Umbilical cord (tissue), 2 donors: Measurements from ENCODE around the gene CALD1. TPM values are rescaled to one million over a fixed set of nuclear protein-coding genes. Genes with fewer than 3 reads are reported as not detected.

ENCODE experiments used
- DNase-seq: peaks from one replicate; pipeline ENCODE4 v3.0.0-alpha.2; 2015; ENCODE audit warnings: low spot score
- total RNA-seq: library from RNA; depleted of rRNA; stranded (reverse); fragments of >200 nt; gene quantifications from one replicate; pipeline ENCODE4 v1.2.3, GENCODE V29; 2014; ENCODE audit warnings: low replicate concordance; ENCODE audit not compliant: insufficient read depth

The CALD1 gene
- total RNA-seq, 1 donor from 2014 or later, result 1,052 TPM

- no peak for DNase-seq
Observed at GRCh38 chr7:134787064-134787463, 7.6 kb downstream of the CALD1 start.

- DNase-seq, result no peak
Observed at GRCh38 chr7:134787720-134788119, 8.3 kb downstream of the CALD1 start.

GRCh38 chr7:134788191-134788590 is 8.8 kb downstream of the CALD1 start:
- no peak for DNase-seq

DNA sequence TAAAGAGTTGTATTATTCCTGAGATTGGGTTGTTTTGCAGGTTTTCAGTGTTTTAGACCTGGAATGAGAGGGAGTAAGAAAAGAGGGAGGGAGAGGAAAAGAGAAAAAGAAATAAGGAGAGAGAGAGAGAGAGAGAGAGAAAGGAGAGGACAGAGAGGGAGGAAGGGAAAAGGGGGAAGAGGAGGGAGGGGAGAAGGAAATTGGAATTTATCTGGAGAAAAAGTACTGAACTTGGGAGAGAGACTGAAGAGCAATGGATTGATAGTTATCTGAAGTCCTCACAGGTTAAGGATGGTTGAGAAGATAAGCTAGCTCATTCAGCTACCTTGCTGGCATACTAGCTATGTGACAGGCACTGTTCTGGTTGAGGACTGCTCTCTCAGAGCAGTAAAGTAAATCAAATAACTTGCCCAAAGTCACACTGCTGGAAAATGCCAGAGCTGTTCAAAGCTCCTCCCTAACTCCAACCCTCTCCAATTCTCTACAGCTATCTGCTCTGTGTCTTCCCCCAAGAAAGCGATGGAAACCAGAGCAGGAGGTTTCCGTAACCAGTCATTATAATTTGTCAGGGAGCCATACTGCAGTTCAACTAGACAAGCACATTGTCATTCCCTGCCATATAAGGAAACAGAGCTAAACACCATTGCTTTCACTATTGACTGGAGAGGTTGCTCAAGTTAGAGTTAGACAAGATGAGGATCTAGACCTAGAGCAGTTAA is 10.7 kb downstream of the CALD1 start:
- peak; percentile 96 for DNase-seq

DNA sequence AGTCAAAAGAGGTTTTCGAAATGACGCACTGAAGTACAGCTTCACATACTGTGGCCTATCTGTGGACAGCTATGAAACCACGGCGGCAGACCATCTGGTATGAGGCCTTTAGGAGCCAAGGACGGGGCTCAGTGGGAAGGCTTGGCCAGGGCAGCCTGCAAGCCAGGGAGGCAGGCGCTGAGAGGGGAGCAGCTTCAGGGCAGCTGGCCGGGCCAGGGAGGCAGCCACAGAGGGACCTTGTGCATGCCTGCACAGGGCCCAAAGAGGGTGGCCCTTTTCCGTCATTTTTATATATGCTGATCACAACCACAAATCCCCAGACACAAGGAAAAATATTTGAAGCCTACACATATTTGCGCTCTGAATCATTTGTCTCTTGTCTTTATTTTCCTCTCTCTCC is 13.5 kb downstream of the CALD1 start:
- peak; percentile 42 for DNase-seq

GRCh38 chr7:134795231-134795630 is 15.8 kb downstream of the CALD1 start:
- DNase-seq, result no peak

- no peak for DNase-seq
Observed at GRCh38 chr7:134798155-134798554, 18.7 kb downstream of the CALD1 start.

DNA sequence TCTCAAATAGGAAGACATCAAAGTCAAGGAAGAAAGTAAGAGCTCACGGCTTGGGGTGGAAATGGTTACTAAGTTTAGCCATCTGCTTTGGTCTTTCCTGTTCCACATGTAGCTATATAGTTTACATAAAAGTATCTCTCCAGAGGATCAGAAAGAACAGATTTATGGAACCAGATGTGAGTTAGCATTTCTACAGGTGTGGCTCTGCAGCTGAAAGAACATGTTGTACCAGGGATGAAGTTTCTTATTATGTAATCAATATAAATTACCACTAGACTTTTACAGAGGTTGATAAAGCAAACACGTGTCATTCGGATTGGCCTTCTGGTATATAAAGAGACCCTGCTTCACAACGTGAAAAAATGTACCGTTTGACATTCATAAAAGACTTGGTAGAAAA is 19.9 kb downstream of the CALD1 start:
- peak; percentile 31 for DNase-seq

DNA sequence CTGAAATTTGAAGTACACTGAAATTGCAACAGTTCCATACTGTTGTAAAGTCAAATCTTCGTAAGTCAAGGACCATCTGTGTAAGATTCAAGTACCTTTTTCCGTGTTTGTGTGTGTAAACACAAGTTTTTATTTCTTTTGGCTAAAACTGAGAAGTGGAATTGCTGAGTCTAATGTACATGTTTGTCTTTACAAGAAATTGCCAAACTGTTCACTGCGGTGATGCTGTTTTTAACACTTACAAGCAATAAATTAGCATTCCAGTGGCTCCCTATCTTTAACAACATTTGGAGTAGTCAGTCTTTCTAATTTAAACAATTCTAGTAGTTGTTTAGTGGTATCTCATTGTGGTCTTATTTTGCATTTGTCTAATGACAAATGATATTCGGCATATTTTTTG is 23.3 kb downstream of the CALD1 start:
- no peak for DNase-seq

GRCh38 chr7:134804351-134804750 is 24.9 kb downstream of the CALD1 start:
- no peak for DNase-seq

DNA sequence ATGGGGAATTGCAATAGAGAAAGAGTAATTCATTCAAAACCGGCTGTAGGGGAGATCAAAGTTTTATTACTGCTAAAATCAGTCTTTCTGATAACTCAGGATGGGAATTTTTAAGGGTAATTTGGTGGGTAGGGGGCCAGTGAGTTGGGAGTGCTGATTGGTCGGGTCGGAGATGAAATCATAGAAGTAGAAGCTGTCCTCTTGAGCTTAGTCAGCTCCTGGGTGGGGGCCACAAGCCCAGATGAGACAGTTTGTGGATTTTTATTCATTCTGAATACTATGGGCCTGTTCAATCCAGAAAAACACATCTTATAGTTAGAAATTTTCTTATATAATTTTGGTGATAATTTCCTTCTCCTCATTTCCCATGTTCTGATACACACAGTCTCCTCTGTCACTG is 25.4 kb downstream of the CALD1 start:
- DNase-seq, result no peak

DNA sequence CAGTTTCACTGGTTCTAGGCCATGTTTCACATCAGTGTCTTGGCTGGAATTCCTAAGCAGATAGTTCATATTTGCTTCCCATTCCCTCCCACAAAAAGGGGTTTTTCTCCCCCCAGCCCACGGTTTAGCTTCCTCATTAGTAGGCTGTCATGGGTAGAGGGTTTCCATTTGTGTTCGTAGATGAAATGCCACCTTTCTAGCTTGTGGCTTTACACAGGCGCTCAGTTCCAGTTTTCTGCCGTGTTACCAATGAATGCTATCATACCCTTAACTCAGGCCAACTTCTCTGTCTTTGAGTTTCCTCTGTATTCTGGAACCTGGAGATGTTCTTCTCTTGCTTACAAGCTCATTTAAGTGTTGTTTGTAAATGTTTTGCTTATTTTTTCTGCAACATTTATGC is 26.8 kb downstream of the CALD1 start:
- DNase-seq, result no peak

GRCh38 chr7:134809616-134810015 is 30.2 kb downstream of the CALD1 start:
- no peak for DNase-seq

- DNase-seq, result peak; percentile 68
Observed at GRCh38 chr7:134811765-134812164, 32.3 kb downstream of the CALD1 start.

GRCh38 chr7:134813663-134814396 is 34.4 kb downstream of the CALD1 start:
- DNase-seq, result no peak

DNA sequence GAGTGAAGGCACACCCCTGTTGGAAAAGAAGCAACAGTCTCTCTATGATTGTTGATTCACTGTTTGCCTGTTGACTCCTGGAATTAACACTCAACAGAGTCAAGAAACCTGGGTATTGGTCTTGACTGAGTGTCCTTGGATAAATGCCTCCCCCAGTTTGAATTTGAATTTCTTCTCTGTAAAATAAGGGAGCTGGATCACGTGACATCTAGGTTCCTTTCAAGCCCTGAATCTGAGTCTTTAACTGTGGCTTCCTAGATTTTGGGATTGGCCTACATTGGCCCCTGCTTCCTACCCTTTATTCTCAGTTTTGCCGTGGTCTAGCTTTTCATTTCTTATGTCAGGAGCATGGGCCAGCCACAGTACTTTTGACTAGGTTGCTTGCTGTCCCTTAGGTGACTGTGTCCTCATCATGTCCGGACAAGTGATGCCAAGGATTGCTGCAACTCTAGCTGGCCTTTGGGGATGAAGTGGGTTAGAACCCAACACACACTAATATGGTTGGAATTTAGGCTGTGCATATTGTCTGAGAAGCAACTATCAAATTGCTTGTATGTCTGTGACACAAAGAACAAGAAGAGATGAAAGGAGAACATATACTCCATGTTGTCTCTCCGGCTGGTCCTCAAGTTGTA is 35.4 kb downstream of the CALD1 start:
- DNase-seq, result no peak

DNA sequence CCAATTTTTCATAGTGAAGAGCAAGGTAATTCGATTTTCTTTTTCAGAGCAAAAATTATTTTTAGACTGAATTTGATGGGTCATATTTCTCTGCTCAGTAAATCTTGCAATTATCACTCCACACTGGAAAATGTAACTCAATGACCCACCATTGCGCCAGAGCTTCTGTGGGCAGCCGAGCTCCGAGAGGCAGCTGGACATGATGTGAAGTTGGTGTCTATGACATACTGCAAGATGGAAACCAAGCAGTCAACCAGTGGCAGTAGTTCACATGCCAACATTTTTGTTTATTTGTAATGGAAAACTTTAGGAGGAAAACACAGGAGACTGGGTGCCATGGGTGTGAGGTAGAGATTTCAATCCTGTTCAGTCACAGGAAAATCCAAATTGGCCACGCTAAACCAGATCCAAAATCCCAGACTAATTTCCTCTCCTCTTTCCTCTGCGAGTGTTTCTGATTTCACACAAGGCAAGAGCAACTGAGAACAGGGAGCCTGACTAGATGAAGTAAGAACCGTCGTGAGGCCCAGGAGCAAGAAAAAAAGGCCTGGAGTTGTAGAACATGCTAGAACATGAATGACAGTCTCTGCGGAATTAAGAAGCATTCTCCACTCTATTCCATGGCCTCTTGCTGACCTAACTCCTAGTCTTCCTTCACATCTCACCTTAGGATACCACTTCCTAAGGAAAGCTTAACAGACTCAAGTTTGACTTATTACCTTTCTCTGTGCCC is 39.3 kb downstream of the CALD1 start:
- no peak for DNase-seq

GRCh38 chr7:134819401-134819800 is 40.0 kb downstream of the CALD1 start:
- no peak for DNase-seq

- DNase-seq, result peak; percentile 89
Observed at GRCh38 chr7:134820295-134820694, 40.9 kb downstream of the CALD1 start.

- no peak for DNase-seq
Observed at GRCh38 chr7:134820778-134821177, 41.3 kb downstream of the CALD1 start.

DNA sequence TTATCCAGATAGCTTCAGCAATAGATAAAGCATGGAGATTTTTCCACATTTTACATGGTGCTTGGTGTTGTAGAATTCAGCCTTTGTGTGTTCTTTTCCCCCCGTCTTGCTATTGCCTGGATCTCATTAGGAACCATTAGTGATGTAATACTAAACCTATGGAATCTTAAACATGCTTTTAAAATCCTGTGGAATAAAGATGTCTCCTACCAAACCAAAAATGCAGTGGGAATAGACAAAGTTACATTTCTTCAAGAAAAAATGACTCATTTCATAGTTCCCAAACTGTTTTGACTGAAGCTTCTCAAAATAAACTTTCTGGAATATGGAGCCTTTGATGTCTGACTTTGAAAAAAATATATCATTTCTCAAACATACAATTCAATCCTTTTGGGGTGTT is 44.0 kb downstream of the CALD1 start:
- DNase-seq, result peak; percentile 81

DNA sequence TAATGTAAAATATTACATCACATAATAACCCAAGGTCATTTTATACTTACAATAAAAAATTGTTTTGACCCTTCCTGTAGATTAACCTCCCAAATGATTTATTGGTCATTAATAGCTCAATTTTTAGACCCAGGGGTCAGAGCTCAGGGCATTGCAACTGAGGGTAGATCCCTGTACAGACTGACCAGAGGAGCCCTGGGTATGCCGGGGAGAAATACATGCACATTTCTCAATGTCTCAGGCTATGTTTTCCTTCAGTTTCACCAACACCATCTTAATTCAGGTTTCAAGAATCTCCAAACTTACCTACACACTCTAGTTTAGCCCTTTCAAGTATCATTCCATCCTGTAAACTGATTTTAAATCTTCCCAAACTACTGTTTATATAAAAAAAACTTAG is 46.2 kb downstream of the CALD1 start:
- DNase-seq, result no peak
